GM12878 (cell line): ENCODE measurements around the gene PLA2G10. TPM values are rescaled to one million over a fixed set of nuclear protein-coding genes. Genes with fewer than 3 reads are reported as not detected.

Experiments used
- ATAC-seq: fragments of 200-7000 bp; cut with Tn5 transposase; 3 replicates; pipeline ENCODE4 v1.9.1; 2020; ENCODE audit warnings: mild to moderate bottlenecking, moderate library complexity
- BruUV-seq: library from RNA; stranded (reverse); fragments of 400-500 nt; replicated peaks from 2 replicates; lab custom pipeline; 2021; lab: Mats Ljungman, UMichigan
- CTCF ChIA-PET: fragments of 300-600 bp; sonication (Branson Sonifier 250); formaldehyde crosslinking; extraction: SDS; loops from one replicate; lab custom pipeline; 2021; ENCODE audit warnings: inconsistent platforms; lab: Yijun Ruan, JAX
- POLR2A ChIA-PET: fragments of 350-600 bp; formaldehyde crosslinking; extraction: SDS; loops from one replicate; lab custom pipeline; 2021; ENCODE audit warnings: inconsistent platforms; lab: Charles Lee
- RAD21 ChIA-PET: fragments of 300-600 bp; sonication (Branson Sonifier 250); formaldehyde crosslinking; loops from one replicate; lab custom pipeline; 2023; ENCODE audit warnings: antibody characterized with exemption; ENCODE audit not compliant: unreplicated experiment; lab: Charles Lee
- SMC1A ChIA-PET: fragments of 300-600 bp; sonication (Branson Sonifier 250); formaldehyde crosslinking; loops from one replicate; lab custom pipeline; 2023; ENCODE audit not compliant: unreplicated experiment, uncharacterized antibody; lab: Charles Lee
- DNase-seq: peaks from one replicate; pipeline ENCODE4 v3.0.0-alpha.2; 2011; ENCODE audit warnings: low read depth, low spot score
- FAIRE-seq: peaks from 3 replicates; lab custom pipeline; 2011; peaks lifted over from hg19 to GRCh38; lab: Jason Lieb, UNC
- H2AFZ ChIP-seq: 2 replicates; pipeline ENCODE4 v1.6.0; 2011; ENCODE audit warnings: low read depth, low read length, control low read depth; ENCODE audit not compliant: control insufficient read depth
- H3K27ac ChIP-seq: 2 replicates; pipeline ENCODE4 v1.5.1; 2011; ENCODE audit warnings: control low read depth; ENCODE audit not compliant: control insufficient read depth, insufficient read depth
- H3K27me3 ChIP-seq, 2 experiments: replicated peaks in 1 of 2; 2 replicates each; pipeline versions ENCODE4 v1.6.0 to v1.6.1; 2011; ENCODE audit warnings: low read length in 1 of 2; ENCODE audit not compliant: control insufficient read depth in 2 of 2, insufficient read depth in 2 of 2
- H3K36me3 ChIP-seq, 2 experiments: 2 replicates each; pipeline ENCODE4 v1.5.1; 2011; ENCODE audit warnings: low read length in 1 of 2; ENCODE audit not compliant: control insufficient read depth in 2 of 2, insufficient read depth in 2 of 2
- H3K4me1 ChIP-seq: 2 replicates; pipeline ENCODE4 v1.6.1; 2011; ENCODE audit warnings: mild to moderate bottlenecking, low read length, moderate library complexity, mixed read lengths; ENCODE audit not compliant: control insufficient read depth, insufficient read depth
- H3K4me2 ChIP-seq: 2 replicates; pipeline ENCODE4 v1.6.0; 2011; ENCODE audit warnings: control low read depth; ENCODE audit not compliant: control insufficient read depth, insufficient read depth
- H3K4me3 ChIP-seq: fragments of 200-600 bp; sonication (generic); 2 replicates; pipeline ENCODE4 v1.5.1; 2016
- H3K79me2 ChIP-seq: 2 replicates; pipeline ENCODE4 v1.6.0; 2011; ENCODE audit warnings: low read length; ENCODE audit not compliant: control insufficient read depth, insufficient read depth
- H3K9ac ChIP-seq: 2 replicates; pipeline ENCODE4 v1.8.0; 2011; ENCODE audit warnings: low read length, control low read depth, mixed read lengths; ENCODE audit not compliant: control insufficient read depth, insufficient read depth
- H3K9me3 ChIP-seq: replicated peaks from 3 replicates; pipeline ENCODE4 v1.5.1; 2011; ENCODE audit warnings: mild to moderate bottlenecking, low read length; ENCODE audit not compliant: control insufficient read depth, insufficient read depth
- H4K20me1 ChIP-seq: 2 replicates; pipeline ENCODE4 v1.6.0; 2011; ENCODE audit not compliant: control insufficient read depth, insufficient read depth
- ATF2 ChIP-seq: IDR thresholded peaks from 2 replicates; pipeline ENCODE4 v1.6.1; 2012; ENCODE audit warnings: low read length, inconsistent platforms
- IKZF1 ChIP-seq: fragments of 450-650 bp; conservative IDR thresholded peaks from 2 replicates; pipeline ENCODE4 v1.6.1; 2017; ENCODE audit warnings: antibody characterized with exemption, mild to moderate bottlenecking
- RBBP5 ChIP-seq: fragments of 200-600 bp; sonication (generic); conservative IDR thresholded peaks from 2 replicates; pipeline ENCODE4 v1.6.1; 2016
- RCOR1 ChIP-seq: conservative IDR thresholded peaks from 2 replicates; pipeline ENCODE4 v1.6.1; 2012; ENCODE audit warnings: low read depth, low read length, improper control_type of control experiment
- REST ChIP-seq: IDR thresholded peaks from 2 replicates; pipeline ENCODE4 v1.6.1; 2012; ENCODE audit warnings: mild to moderate bottlenecking, low read depth, low read length
- SPI1 ChIP-seq: IDR thresholded peaks from 2 replicates; pipeline ENCODE4 v1.6.1; 2011; ENCODE audit warnings: low read depth, mild to moderate bottlenecking, low read length, moderate library complexity, borderline replicate concordance; ENCODE audit not compliant: insufficient read depth
- TAF1 ChIP-seq: IDR thresholded peaks from 2 replicates; pipeline ENCODE4 v1.6.1; 2011; ENCODE audit warnings: mild to moderate bottlenecking, low read depth, low read length, borderline replicate concordance
- WRNIP1 ChIP-seq: IDR thresholded peaks from 2 replicates; pipeline ENCODE4 v1.6.1; 2011; ENCODE audit warnings: low read depth, low read length, improper control_type of control experiment, borderline replicate concordance
- ZBED1 ChIP-seq: IDR thresholded peaks from 2 replicates; pipeline ENCODE4 v1.6.1; 2016; ENCODE audit warnings: borderline replicate concordance
- ZBTB4 ChIP-seq: fragments of 450-650 bp; formaldehyde crosslinking; IDR thresholded peaks from 2 replicates; pipeline ENCODE4 v1.4.0; 2022; ENCODE audit warnings: mild to moderate bottlenecking, moderate library complexity
- ZNF384 ChIP-seq: IDR thresholded peaks from 2 replicates; pipeline ENCODE4 v1.6.1; 2012; ENCODE audit warnings: low read depth, mild to moderate bottlenecking, low read length, improper control_type of control experiment, borderline replicate concordance
- ZNF622 ChIP-seq: fragments of 450-650 bp; IDR thresholded peaks from 2 replicates; pipeline ENCODE4 v1.6.1; 2017; ENCODE audit warnings: mild to moderate bottlenecking, inconsistent platforms
- WGBS: methylation state at CpG from one replicate; pipeline ENCODE4 v1.1.6; 2016; ENCODE audit warnings: low lambda C conversion rate; ENCODE audit not compliant: insufficient replicate concordance, insufficient coverage; ENCODE audit errors: missing lambda C conversion rate; 5-methylcytosine and 5-hydroxymethylcytosine counted together
- in situ Hi-C: fragments of 300-500 bp; cut with MboI; formaldehyde crosslinking; loops from 9 replicates; pipeline ENCODE4 v1.14.3; 2018; ENCODE audit warnings: mixed read lengths
- intact Hi-C: fragments of 100-400 bp; cut with micrococcal nuclease; formaldehyde crosslinking; loops from one replicate; pipeline ENCODE4 v1.14.2; 2022; ENCODE audit not compliant: unreplicated experiment
- polyA plus RNA-seq, 11 experiments: library from polyadenylated mRNA; depleted of rRNA in 4 of 11; unstranded in 6 of 11; stranded (reverse) in 5 of 11; fragments of >200 nt; fragmentation: Nextera tagmentation in 4 of 11; fragmentation: Illumina TruSeq in 1 of 11; extraction: Ambion mirVana in 4 of 11; extraction: Trizol in 1 of 11; gene quantifications; 1 replicate in 1 of 11; 2 replicates in 10 of 11; pipeline versions ENCODE4 v1.2.1 to v1.2.3, GENCODE V29; 2011 to 2016; ENCODE audit warnings: inconsistent platforms in 2 of 11, missing spikeins in 2 of 11, low read depth in 1 of 11
- total RNA-seq, 4 experiments: library from RNA; depleted of rRNA in 3 of 4; stranded (reverse); fragments of >200 nt in 3 of 4; fragmentation: Illumina TruSeq in 1 of 4; extraction: Trizol in 1 of 4; gene quantifications; 2 replicates each; pipeline versions ENCODE4 v1.2.1 to v1.2.3, GENCODE V29; 2013 to 2021
- TF ChIP-seq, protein P1 (sequence below): IDR thresholded peaks from 2 replicates; pipeline ENCODE4 v1.6.1; 2011; ENCODE audit warnings: borderline replicate concordance, low read depth, mild to moderate bottlenecking, moderate library complexity, low read length; ENCODE audit not compliant: insufficient read depth, poor library complexity, severe bottlenecking

PLA2G10 gene
- total and polyA plus RNA-seq, 10 of the 15 experiments (the other 5 are each of a cell fraction or from before 2014, with no cell fraction given), result not detected

GRCh38 chr16:14669776-14670175 is 24.3 kb downstream of the PLA2G10 start:
- H2AFZ ChIP-seq, result no peak overlapping the region
- ChIA-PET CTCF (no interaction called here), RAD21 (no interaction called here), POLR2A (no interaction called here), SMC1A (no interaction called here)
- DNase-seq (no peak), ATAC-seq (no peak; the same call in 2 of the 3 replicates), FAIRE-seq (no peak)
- H3K9me3 ChIP-seq, result no peaks in the 10 kb centered on the region
- H3K27me3 ChIP-seq, result no peaks in the 10 kb centered on the region
- H3K4me3 ChIP-seq, result no peak overlapping the region
- peaks cover 9 to 16% of the 10 kb centered on the region in 2 experiments; a peak in 3 of 4 replicates for H3K36me3 ChIP-seq
- no peak overlapping the region for H3K4me2 ChIP-seq
- in situ Hi-C loops (no loop called here), intact Hi-C loops (no loop called here)
- H4K20me1 ChIP-seq, result no peaks in the 10 kb centered on the region
- H3K4me1 ChIP-seq, result peaks cover 9% of the 10 kb centered on the region
- no peaks in the 10 kb centered on the region for H3K79me2 ChIP-seq
- no peak overlapping the region for H3K27ac ChIP-seq
- H3K9ac ChIP-seq, result no peak overlapping the region
- no TSS peak for BruUV-seq
- WGBS, result 62% methylated on average over 4 of the region's 4 CpGs
- TF ChIP-seq SPI1 (no peak), WRNIP1 (no peak), REST (no peak), ZNF384 (no peak), ATF2 (no peak), RBBP5 (no peak), RCOR1 (no peak), TAF1 (no peak), IKZF1 (no peak), ZBED1 (no peak), ZNF622 (no peak), ZBTB4 (no peak)
- TF ChIP-seq, protein P1, sequence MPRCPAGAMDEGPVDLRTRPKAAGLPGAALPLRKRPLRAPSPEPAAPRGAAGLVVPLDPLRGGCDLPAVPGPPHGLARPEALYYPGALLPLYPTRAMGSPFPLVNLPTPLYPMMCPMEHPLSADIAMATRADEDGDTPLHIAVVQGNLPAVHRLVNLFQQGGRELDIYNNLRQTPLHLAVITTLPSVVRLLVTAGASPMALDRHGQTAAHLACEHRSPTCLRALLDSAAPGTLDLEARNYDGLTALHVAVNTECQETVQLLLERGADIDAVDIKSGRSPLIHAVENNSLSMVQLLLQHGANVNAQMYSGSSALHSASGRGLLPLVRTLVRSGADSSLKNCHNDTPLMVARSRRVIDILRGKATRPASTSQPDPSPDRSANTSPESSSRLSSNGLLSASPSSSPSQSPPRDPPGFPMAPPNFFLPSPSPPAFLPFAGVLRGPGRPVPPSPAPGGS, result no peak
